Measurements from ENCODE around the gene ZBTB7C.

Gene ZBTB7C

GRCh38 chr18:48338915-48339314 lies 70.3 kb downstream of the ZBTB7C start:
- Histone ChIP-seq H4K20me1 (ENCODE audit: insufficient read depth, low read length) (no peaks in the 10 kb centered on the region), H3K4me3 (ENCODE audit: low read depth in 1 of 2, low read length in 2 of 2) (no peak overlapping the region), H3K79me2 (ENCODE audit: insufficient read depth, low read length) (no peaks in the 10 kb centered on the region), H3K27ac (ENCODE audit: low read length) (no peak overlapping the region), H3K9me3 (ENCODE audit: insufficient read depth, low read length, severe bottlenecking) (no peaks in the 10 kb centered on the region), H2AFZ (ENCODE audit: low read depth, low read length) (no peak overlapping the region), H3K9ac (ENCODE audit: low read depth, low read length) (no peak overlapping the region), H3K27me3 (ENCODE audit: insufficient read depth, low read length, poor library complexity) (peaks cover 32% of the 10 kb centered on the region), H3K36me3 (ENCODE audit: insufficient read depth, low read length) (no peaks in the 10 kb centered on the region), H3K4me2 (ENCODE audit: insufficient read depth, low read length) (no peak overlapping the region), H3K4me1 (ENCODE audit: insufficient read depth, low read length) (no peaks in the 10 kb centered on the region)
- ATAC-seq (ENCODE audit: insufficient read depth, low read depth) (no peak), DNase-seq (no peak)
- TF ChIP-seq EZH2 (IDR thresholded peaks at IDR 0.05; ENCODE audit: borderline replicate concordance, low read depth, low read length, severe bottlenecking) (no peak), CTCF (IDR thresholded peaks at IDR 0.05; ENCODE audit: borderline replicate concordance, extremely low read depth, low read length, poor library complexity, severe bottlenecking) (no peak)

GRCh38 chr18:48337053-48337452 lies 72.1 kb downstream of the ZBTB7C start:
- Histone ChIP-seq H3K79me2 (ENCODE audit: insufficient read depth, low read length) (no peaks in the 10 kb centered on the region), H3K9ac (ENCODE audit: low read depth, low read length) (no peak overlapping the region), H4K20me1 (ENCODE audit: insufficient read depth, low read length) (no peaks in the 10 kb centered on the region), H3K4me1 (ENCODE audit: insufficient read depth, low read length) (no peaks in the 10 kb centered on the region), H3K9me3 (ENCODE audit: insufficient read depth, low read length, severe bottlenecking) (no peaks in the 10 kb centered on the region), H3K36me3 (ENCODE audit: insufficient read depth, low read length) (no peaks in the 10 kb centered on the region), H2AFZ (ENCODE audit: low read depth, low read length) (no peak overlapping the region), H3K27me3 (ENCODE audit: insufficient read depth, low read length, poor library complexity) (peaks cover 27% of the 10 kb centered on the region), H3K4me2 (ENCODE audit: insufficient read depth, low read length) (no peak overlapping the region), H3K27ac (ENCODE audit: low read length) (no peak overlapping the region), H3K4me3 (ENCODE audit: low read depth in 1 of 2, low read length in 2 of 2) (no peak overlapping the region)
- ATAC-seq (ENCODE audit: insufficient read depth, low read depth) = no peak
- TF ChIP-seq EZH2 (IDR thresholded peaks at IDR 0.05; ENCODE audit: borderline replicate concordance, low read depth, low read length, severe bottlenecking) (no peak), CTCF (IDR thresholded peaks at IDR 0.05; ENCODE audit: borderline replicate concordance, extremely low read depth, low read length, poor library complexity, severe bottlenecking) (no peak)
- no peak for DNase-seq

GRCh38 chr18:48336332-48336731 lies 72.9 kb downstream of the ZBTB7C start:
- H3K79me2 ChIP-seq (ENCODE audit: insufficient read depth, low read length) = no peaks in the 10 kb centered on the region
- H2AFZ ChIP-seq (ENCODE audit: low read depth, low read length) = no peak overlapping the region
- H3K9me3 ChIP-seq (ENCODE audit: insufficient read depth, low read length, severe bottlenecking) = no peaks in the 10 kb centered on the region
- no peak for TF ChIP-seq EZH2 (IDR thresholded peaks at IDR 0.05; ENCODE audit: borderline replicate concordance, low read depth, low read length, severe bottlenecking)
- no peak for TF ChIP-seq CTCF (IDR thresholded peaks at IDR 0.05; ENCODE audit: borderline replicate concordance, extremely low read depth, low read length, poor library complexity, severe bottlenecking)
- H3K27ac ChIP-seq (ENCODE audit: low read length) = no peak overlapping the region
- no peak overlapping the region for H3K4me2 ChIP-seq (ENCODE audit: insufficient read depth, low read length)
- peaks cover 22% of the 10 kb centered on the region for H3K27me3 ChIP-seq (ENCODE audit: insufficient read depth, low read length, poor library complexity)
- H3K9ac ChIP-seq (ENCODE audit: low read depth, low read length) = no peak overlapping the region
- no peaks in the 10 kb centered on the region for H3K4me1 ChIP-seq (ENCODE audit: insufficient read depth, low read length)
- DNase-seq (no peak), ATAC-seq (ENCODE audit: insufficient read depth, low read depth) (no peak)
- no peaks in the 10 kb centered on the region for H3K36me3 ChIP-seq (ENCODE audit: insufficient read depth, low read length)
- H4K20me1 ChIP-seq (ENCODE audit: insufficient read depth, low read length) = no peaks in the 10 kb centered on the region
- no peak overlapping the region for H3K4me3 ChIP-seq (ENCODE audit: low read depth in 1 of 2, low read length in 2 of 2)

GRCh38 chr18:48335829-48336228 lies 73.4 kb downstream of the ZBTB7C start:
- no peak for DNase-seq
- Histone ChIP-seq H3K4me3 (ENCODE audit: low read depth in 1 of 2, low read length in 2 of 2) (no peak overlapping the region), H3K27ac (ENCODE audit: low read length) (no peak overlapping the region), H3K4me1 (ENCODE audit: insufficient read depth, low read length) (no peaks in the 10 kb centered on the region), H3K79me2 (ENCODE audit: insufficient read depth, low read length) (no peaks in the 10 kb centered on the region), H2AFZ (ENCODE audit: low read depth, low read length) (no peak overlapping the region), H3K9ac (ENCODE audit: low read depth, low read length) (no peak overlapping the region), H3K27me3 (ENCODE audit: insufficient read depth, low read length, poor library complexity) (peaks cover 22% of the 10 kb centered on the region), H3K36me3 (ENCODE audit: insufficient read depth, low read length) (no peaks in the 10 kb centered on the region), H3K9me3 (ENCODE audit: insufficient read depth, low read length, severe bottlenecking) (no peaks in the 10 kb centered on the region), H4K20me1 (ENCODE audit: insufficient read depth, low read length) (no peaks in the 10 kb centered on the region), H3K4me2 (ENCODE audit: insufficient read depth, low read length) (no peak overlapping the region)
- TF ChIP-seq EZH2 (IDR thresholded peaks at IDR 0.05; ENCODE audit: borderline replicate concordance, low read depth, low read length, severe bottlenecking) (no peak), CTCF (IDR thresholded peaks at IDR 0.05; ENCODE audit: borderline replicate concordance, extremely low read depth, low read length, poor library complexity, severe bottlenecking) (no peak)
- no peak for ATAC-seq (ENCODE audit: insufficient read depth, low read depth)
